Activated T-cell treated with anti-CD3 and anti-CD28 coated beads, Interleukin-2, amount 50 U/mL, for 4 hours (primary cell): Measurements from ENCODE around the gene SF3A2. TPM values are rescaled to one million over a fixed set of nuclear protein-coding genes. Genes with fewer than 3 reads are reported as not detected.
A peak's percentile ranks its signal among the peaks of the same experiment; 100 is the strongest.

Experiments
- ATAC-seq, 2 donors: fragments of 200-7000 bp; cut with Tn5 transposase; one replicate each; pipeline ENCODE4 v1.10.0; 2021
- DNase-seq: peaks from one replicate; pipeline ENCODE4 v3.0.0-alpha.2; 2020
- H3K27me3 Mint-ChIP-seq: one replicate; pipeline ENCODE4 v1.8.0; 2021; ENCODE audit warnings: low read depth, mixed read lengths
- H3K36me3 Mint-ChIP-seq: one replicate; pipeline ENCODE4 v1.8.0; 2022; ENCODE audit warnings: mixed read lengths; ENCODE audit not compliant: insufficient read depth
- H3K4me1 Mint-ChIP-seq: one replicate; pipeline ENCODE4 v1.8.0; 2021; ENCODE audit warnings: low read depth, mixed read lengths
- H3K4me3 Mint-ChIP-seq: one replicate; pipeline ENCODE4 v1.8.0; 2021; ENCODE audit warnings: mild to moderate bottlenecking, moderate library complexity, mixed read lengths
- H3K9me3 Mint-ChIP-seq: one replicate; pipeline ENCODE4 v1.8.0; 2021; ENCODE audit warnings: mixed read lengths
- total RNA-seq, 3 donors: library from RNA; stranded (reverse); gene quantifications; one replicate each; pipeline ENCODE4 v1.2.1, GENCODE V29; 2021

The SF3A2 gene
- total RNA-seq, 3 donors from 2014 or later = 174 to 195 (median 179) TPM

DNA sequence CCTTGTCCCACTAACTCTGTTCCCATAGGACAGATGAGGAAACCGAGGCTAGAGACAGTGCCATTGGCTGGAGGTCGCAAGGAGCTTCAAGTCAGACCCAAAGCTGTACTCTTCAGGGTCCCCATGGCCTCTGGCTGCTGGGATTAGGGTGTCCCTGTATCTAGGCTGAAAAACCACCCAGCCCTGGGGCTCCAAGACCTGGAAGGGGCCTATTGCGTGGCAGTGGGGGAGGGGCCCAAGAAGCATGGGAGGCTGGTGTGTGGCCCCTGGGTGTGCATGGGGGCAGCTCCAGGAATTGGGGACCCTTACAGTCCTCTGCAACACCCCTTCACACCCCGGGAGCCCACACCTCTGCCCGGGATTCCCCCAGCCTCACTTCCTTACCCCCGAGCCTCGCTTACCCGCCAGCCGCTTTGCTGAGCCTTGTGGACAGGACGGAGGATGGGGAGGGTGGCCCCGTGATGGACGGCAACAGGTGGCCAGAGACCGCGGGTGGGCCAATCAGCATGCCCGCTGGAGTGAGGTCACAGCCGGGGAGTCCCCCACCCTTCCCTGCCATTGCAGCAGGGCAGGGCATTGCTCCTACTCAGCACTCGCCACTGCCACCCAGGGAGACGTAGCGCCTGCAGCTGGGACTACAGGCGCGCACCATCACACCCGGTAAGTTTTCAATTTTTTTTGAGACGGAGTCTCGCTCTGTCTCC, 19.5 kb downstream of the SF3A2 start, which contains the start of gene JSRP1:
TSS of gene JSRP1 (minus strand) at position 436 of the 704 bp plus-strand sequence. CDS start 1,103 bp downstream, outside the sequence.
- Mint-ChIP-seq H3K4me1 (peaks cover 42% of the 10 kb centered on the region), H3K36me3 (no peaks in the 10 kb centered on the region), H3K27me3 (peaks cover 7% of the 10 kb centered on the region), H3K9me3 (no peaks in the 10 kb centered on the region), H3K4me3 (peak within 1 kb of the TSS; percentile 38)
- ATAC-seq (no peak), DNase-seq (no peak)

DNA sequence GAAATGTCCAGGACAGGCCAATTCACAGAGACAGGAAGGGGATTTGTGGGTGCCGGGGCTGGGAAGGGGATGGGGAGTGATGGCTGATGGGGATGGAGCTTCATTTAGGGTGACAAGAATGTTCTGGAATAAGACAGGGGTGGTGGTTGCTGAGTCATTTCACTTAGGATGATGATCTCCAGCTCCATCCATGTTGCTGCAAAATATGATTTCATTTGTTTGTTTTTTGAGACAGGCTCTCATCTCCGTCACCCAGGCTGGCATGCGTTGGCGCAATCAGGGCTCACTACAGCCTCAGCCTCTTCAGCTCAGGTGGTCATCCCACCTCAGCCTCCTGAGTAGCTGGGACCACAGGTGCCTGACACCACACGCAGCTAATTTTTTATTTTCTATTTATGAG, 22.7 kb downstream of the SF3A2 start:
- Mint-ChIP-seq H3K36me3 (no peaks in the 10 kb centered on the region), H3K27me3 (no peaks in the 10 kb centered on the region), H3K4me3 (no peak overlapping the region), H3K4me1 (peaks cover 31% of the 10 kb centered on the region), H3K9me3 (no peaks in the 10 kb centered on the region)
- ATAC-seq = no peak
- no peak for DNase-seq

DNA sequence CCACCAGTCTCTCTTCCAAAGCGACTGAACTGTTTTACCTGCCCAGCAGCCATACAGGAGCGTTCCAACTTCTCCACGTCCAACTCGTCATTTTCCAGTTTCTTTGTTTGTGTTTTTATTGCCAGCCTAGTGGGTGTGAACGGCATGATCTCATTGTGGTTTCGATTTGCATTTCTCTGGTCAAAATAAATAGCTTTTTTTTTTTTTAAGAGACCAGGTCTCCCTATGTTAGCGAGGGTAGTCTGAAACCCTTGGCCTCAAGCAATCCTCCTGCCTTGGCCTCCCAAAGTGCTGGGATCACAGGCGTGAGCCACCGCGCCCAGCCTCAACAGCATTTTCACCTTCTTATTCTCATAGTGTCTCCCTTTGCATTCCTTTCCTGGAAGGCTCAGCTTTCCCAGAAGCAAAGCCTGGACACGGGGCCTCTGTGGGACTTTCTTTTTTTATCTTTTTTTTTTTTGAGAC, 23.7 kb downstream of the SF3A2 start:
- ATAC-seq (no peak), DNase-seq (no peak)
- Mint-ChIP-seq H3K36me3 (no peaks in the 10 kb centered on the region), H3K4me1 (peaks cover 31% of the 10 kb centered on the region), H3K4me3 (peak overlapping the region; percentile 54), H3K9me3 (no peaks in the 10 kb centered on the region), H3K27me3 (no peaks in the 10 kb centered on the region)

DNA sequence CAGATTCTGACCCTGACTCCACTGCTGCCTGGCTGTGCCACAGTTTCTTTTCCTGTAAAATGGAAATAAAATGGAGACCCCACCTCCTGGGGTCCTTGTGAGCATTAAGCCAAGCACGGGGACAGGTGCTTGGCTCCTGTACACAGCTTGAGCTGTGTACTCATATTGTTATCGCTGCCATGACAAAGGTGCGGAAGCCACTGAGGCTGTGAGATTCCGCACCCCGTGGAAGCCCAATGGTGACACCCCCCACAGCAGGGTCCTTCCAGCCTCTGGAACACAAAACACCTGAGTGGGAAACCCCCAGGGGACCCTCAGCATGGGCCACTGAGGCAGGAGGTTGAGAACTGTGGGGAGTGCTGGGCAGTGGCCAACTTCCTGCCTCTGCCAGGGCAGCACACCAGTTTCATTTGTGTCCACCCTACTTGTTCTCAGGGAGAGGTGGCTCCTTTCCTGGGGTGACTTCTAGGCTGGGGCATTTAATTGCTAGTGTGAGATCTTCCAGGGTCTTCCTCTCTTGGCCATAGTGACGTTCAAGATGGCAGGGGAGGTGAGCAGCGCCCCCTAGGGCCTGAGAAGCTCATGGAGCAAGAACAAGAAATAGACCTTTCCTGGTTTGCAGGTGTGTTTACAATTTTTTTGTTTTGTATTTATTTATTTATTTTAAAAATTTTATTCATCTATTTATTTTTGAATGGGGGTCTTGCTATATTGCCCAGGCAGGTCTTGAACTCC, 25.0 kb downstream of the SF3A2 start:
- ATAC-seq = no peak
- H3K27me3 Mint-ChIP-seq = no peaks in the 10 kb centered on the region
- H3K9me3 Mint-ChIP-seq = no peaks in the 10 kb centered on the region
- H3K4me1 Mint-ChIP-seq = peaks cover 36% of the 10 kb centered on the region
- DNase-seq = peak; percentile 56
- no peak overlapping the region for H3K4me3 Mint-ChIP-seq
- no peaks in the 10 kb centered on the region for H3K36me3 Mint-ChIP-seq

DNA sequence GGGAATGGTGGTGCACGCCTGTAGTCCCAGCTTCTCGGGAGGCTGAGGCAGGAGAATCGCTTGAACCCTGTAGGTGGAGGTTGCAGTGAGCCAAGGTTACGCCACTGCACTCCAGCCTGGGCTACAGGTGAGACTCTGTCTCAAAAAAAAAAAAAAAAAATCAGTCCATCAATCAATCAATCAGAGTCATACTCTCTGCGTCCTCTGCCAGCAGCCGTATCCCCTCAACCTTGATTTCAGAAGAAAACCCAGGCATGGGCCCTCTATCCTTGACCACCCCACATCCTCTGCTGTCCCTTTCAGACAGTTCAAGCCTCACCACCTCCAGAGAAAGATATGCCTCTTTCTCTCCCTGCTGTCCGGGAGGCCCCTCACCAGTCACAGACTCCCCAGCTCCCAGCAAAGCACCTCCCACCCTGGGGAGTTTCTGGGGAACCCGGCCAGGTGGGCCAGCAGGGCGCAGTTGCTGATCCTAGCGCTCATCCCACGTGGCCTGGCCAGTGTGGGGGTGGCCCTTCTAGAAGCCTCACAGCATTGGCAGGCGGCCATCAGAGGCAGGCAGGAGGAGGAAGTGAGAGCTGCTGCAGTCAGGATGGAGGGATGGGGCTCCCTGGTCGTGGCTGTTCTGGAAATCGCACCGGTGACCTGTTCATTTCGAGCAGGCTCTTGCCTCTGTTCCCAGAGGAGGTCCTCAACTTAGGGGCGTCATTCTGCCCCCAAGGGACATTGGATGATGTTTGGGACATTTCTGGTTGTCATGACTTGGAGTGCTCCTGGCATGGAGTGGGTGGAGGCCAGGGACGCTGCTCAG, 29.8 kb downstream of the SF3A2 start:
- ATAC-seq = no peak
- DNase-seq = no peak
- Mint-ChIP-seq H3K4me3 (peak overlapping the region; percentile 19), H3K4me1 (peaks cover 11% of the 10 kb centered on the region), H3K36me3 (peaks cover 2% of the 10 kb centered on the region), H3K27me3 (no peaks in the 10 kb centered on the region), H3K9me3 (no peaks in the 10 kb centered on the region)

DNA sequence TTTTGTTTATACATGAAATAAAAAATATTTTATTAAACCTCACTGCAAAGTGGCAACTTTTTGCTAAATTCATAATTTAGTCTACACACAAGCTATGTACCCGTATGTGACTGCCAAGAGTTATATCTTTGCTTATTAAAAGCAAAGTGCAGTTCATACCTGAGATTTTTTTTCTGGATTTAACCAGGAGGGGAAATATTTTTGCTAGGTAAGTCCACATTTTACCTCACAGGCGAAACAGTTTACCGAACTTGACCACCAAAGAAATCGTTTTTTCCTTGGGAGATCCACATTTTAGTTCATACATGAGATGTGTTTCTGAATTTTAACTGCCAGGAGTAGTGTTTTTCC, 31.8 kb downstream of the SF3A2 start:
- H3K4me3 Mint-ChIP-seq = peak overlapping the region; percentile 92
- DNase-seq = no peak
- no peaks in the 10 kb centered on the region for H3K9me3 Mint-ChIP-seq
- H3K27me3 Mint-ChIP-seq = no peaks in the 10 kb centered on the region
- ATAC-seq = no peak
- H3K36me3 Mint-ChIP-seq = peaks cover 9% of the 10 kb centered on the region
- peaks cover 23% of the 10 kb centered on the region for H3K4me1 Mint-ChIP-seq

DNA sequence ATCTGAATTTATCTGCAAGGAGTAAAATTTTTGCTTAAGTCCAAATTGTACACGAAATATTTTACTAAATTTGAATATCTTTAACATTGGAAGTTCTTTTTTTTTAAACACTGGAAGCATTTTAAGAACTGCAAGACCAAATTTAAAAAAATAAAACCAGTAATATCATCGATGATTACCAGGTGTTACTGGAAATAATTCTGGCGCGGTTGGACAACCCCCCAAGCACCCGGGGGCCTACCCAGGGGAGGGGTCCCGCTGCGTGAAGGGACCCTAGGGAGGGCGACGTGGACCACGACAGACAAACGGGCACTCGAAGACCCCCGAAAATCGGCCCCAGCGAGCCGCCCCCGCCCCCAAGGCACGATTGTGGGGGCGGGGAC, 32.2 kb downstream of the SF3A2 start:
- Mint-ChIP-seq H3K27me3 (no peaks in the 10 kb centered on the region), H3K36me3 (peaks cover 11% of the 10 kb centered on the region), H3K4me3 (peak overlapping the region; percentile 92), H3K4me1 (peaks cover 27% of the 10 kb centered on the region), H3K9me3 (no peaks in the 10 kb centered on the region)
- no peak for ATAC-seq
- DNase-seq = no peak

DNA sequence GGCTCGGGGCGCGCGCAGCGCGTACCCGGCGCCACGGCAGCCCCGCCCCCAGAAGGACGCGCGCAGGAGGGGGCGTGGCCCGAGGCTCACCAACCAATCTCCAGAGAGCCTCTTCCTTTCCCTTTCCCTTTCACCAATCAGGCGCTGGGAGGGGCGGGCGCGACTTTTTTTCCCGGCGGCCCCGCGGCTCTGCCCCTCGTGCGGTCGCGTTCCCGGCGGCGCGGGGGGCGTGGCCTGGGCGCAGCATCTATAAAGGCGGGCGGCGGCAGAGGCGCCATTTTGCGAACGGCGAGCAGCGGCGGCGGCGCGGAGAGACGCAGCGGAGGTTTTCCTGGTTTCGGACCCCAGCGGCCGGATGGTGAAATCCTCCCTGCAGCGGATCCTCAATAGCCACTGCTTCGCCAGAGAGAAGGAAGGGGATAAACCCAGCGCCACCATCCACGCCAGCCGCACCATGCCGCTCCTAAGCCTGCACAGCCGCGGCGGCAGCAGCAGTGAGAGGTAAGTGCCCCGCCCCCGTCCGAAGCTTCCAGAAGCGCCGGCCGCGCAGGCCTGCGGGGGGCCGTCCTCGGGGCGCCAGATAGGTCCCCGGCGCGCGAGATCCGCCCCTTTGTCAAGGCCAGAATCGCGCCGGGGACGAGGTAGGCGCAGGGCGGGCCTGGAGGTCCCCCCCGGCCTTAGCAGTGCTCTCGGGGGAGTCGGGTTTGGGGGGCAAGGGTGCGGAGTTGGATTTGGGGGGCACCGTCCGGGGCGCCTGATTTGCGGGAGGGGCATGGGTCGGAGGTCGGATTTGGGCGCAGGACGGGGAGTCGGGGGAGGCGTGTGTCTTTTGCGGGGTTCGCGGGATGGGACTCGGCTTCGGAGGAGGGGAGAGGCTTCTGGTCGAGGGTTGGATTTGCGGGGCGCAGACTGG, 32.9 kb downstream of the SF3A2 start:
- peak; percentile 80 to 81 for ATAC-seq
- Mint-ChIP-seq H3K9me3 (no peaks in the 10 kb centered on the region), H3K27me3 (no peaks in the 10 kb centered on the region), H3K36me3 (peaks cover 16% of the 10 kb centered on the region), H3K4me1 (peaks cover 33% of the 10 kb centered on the region), H3K4me3 (peak overlapping the region; percentile 92)
- DNase-seq = peak; percentile 99

DNA sequence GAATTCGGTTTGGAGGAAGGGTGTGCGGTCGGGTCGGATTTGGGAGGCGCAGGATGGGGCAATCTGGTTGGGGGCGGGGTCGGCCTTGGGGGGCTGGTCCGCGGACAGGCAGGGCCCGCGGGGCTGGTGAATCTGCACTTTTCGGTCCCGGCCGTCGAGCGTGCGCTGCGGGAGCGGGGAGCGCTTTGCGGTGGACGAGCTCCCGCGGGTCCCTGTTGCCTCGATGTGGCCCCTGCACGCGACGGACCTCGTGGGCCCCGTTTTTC, 33.5 kb downstream of the SF3A2 start:
- Mint-ChIP-seq H3K27me3 (no peaks in the 10 kb centered on the region), H3K4me1 (peaks cover 36% of the 10 kb centered on the region), H3K9me3 (no peaks in the 10 kb centered on the region), H3K4me3 (peak overlapping the region; percentile 92), H3K36me3 (peaks cover 16% of the 10 kb centered on the region)
- DNase-seq (no peak), ATAC-seq (no peak)

DNA sequence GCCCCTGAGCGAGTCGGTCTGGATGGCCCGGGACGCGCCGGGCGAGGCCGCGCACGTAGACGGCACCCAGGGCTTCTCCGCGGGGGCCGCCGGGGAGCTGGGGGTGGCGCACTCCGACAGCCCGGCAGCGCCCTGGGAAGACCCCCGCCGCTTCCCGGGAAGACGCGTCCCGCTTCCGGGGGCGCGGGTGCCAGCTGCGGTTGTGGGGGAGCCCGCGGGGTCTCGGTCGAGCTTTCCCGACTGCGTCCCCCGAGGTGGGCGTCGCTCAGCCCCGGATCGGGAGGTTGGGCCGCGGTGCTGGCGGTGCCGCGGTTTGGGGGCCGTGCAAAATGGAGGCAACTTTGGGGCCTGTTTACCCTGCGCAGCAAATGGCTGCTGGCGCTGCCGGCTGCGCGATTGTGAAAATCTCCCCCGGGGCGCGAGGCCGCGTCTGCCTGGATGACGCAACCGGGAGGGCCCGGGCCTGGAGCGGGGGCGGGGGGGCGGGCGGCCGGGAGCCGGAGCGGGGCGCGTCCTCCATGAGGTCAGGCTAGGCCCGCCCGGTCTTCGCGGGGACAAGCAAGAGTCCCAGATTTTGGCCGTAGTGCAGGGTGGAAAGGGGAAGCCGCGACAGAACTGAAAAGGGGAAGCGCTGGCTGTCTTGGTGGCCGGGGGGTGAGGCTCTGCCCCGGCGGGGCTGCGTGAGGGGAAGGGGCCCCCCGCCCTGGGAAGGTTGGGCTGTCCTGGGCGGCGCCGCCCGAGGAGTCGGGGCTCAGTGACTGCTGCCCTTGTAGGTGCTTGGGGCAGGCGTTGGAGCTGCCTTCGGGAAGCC, 34.0 kb downstream of the SF3A2 start:
- Mint-ChIP-seq H3K4me1 (peaks cover 37% of the 10 kb centered on the region), H3K9me3 (no peaks in the 10 kb centered on the region), H3K36me3 (peaks cover 16% of the 10 kb centered on the region), H3K4me3 (peak overlapping the region; percentile 92), H3K27me3 (no peaks in the 10 kb centered on the region)
- DNase-seq = peak; percentile 71
- peak; percentile 26 to 39 for ATAC-seq

DNA sequence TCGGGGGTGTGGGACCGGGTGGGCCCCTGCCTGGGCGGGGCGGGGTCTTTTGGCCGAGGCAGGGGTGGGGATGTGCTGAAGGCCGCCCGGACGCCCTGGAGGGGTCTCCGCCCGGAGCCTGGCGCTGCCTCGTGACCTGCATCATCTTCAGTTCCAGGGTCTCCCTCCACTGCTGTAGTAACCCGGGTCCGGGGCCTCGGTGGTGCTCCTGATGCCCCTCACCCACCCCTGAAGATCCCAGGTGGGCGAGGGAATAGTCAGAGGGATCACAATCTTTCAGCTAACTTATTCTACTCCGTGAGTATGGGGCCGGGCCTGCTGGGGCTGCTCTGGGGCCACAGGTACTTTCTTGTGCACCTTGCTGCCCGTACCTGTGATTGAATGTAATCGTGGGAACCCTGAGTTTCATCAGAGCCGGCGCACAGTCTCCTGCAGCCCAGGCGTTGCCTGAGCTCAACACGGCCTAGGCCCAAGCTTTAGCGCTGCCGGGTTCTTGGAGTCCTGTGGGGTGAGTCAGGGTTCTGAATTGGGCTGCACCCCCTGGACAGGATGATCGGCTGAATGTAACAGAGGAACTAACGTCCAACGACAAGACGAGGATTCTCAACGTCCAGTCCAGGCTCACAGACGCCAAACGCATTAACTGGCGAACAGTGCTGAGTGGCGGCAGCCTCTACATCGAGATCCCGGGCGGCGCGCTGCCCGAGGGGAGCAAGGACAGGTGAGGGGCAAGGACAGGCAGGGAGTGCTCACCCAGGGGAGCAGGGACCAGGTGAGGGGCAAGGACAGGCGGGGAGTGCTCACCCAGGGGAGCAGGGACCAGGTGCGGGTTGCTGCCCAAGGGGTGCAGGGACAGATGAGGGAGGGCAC, 34.8 kb downstream of the SF3A2 start:
- peaks cover 16% of the 10 kb centered on the region for H3K36me3 Mint-ChIP-seq
- no peak for ATAC-seq
- H3K9me3 Mint-ChIP-seq = no peaks in the 10 kb centered on the region
- DNase-seq = no peak
- H3K27me3 Mint-ChIP-seq = no peaks in the 10 kb centered on the region
- H3K4me1 Mint-ChIP-seq = peaks cover 33% of the 10 kb centered on the region
- peak overlapping the region; percentile 92 for H3K4me3 Mint-ChIP-seq

DNA sequence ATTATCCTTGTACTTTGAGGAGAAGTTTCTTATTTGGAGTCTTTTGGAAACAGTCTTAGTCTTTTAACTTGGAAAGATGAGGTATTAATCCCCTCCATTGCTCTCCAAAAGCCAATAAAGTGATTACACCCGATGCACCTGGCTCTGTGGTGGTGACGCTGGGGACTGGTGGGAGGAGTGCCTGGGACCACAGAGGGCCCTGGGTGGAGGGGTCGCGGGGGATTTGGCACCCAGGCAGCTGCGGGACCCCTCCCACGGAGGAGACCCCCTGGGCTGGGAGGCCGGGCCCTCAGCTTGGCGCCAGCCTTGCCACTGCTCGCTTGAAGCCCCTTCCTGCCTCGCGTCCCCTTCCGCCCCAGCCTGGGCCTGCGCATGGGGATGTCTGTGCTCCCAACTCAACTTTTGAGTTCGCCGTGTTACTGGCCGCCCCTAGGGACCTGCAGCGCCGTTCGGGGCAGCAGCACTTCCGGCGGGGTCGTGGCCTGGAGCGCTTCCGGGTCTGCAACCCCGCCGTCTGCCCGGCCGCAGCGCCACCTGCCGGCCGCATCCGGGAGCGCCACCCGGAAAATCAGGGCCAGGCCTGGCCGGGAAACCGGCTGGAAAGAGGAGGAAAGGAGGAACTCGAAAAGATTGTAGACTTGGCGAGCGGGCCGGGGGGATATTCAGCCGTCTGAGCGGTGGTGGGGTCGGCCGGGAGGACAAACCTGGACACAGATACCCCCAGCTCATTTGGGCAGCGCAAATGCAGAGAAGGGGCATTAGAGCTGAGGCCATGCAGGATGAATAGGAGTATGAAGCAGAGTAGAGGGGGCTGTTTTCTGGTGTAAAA, 36.9 kb downstream of the SF3A2 start:
- no peaks in the 10 kb centered on the region for H3K27me3 Mint-ChIP-seq

More for the DNA sequence above, 36.9 kb downstream of the SF3A2 start:
- H3K9me3 Mint-ChIP-seq = no peaks in the 10 kb centered on the region
- H3K36me3 Mint-ChIP-seq = peaks cover 16% of the 10 kb centered on the region
- H3K4me3 Mint-ChIP-seq = peak overlapping the region; percentile 75
- H3K4me1 Mint-ChIP-seq = peaks cover 31% of the 10 kb centered on the region
- DNase-seq (peak; percentile 68), ATAC-seq (peak; percentile 21 to 39)
